Fibroblast of upper back skin (primary cell): ENCODE results near the gene STK38.
"Not testable (repeated sequence)": the region's sequence is repeated elsewhere in the genome, so short reads cannot be mapped to it uniquely, and the experiment has no call there.

ENCODE experiments used
- DNase-seq: peaks from one replicate; pipeline ENCODE4 v3.0.0-alpha.2; 2013

STK38 gene

GRCh38 chr6:36546920-36547645 is at the start of gene STK38:
STK38 (minus strand) TSS chr6:36547479; CDS start chr6:36540202, 7,277 bp downstream.
- DNase-seq, result peak; percentile 87

GRCh38 chr6:36596356-36596755 is 49.1 kb upstream of the STK38 start:
- DNase-seq, result peak; percentile 35

DNA sequence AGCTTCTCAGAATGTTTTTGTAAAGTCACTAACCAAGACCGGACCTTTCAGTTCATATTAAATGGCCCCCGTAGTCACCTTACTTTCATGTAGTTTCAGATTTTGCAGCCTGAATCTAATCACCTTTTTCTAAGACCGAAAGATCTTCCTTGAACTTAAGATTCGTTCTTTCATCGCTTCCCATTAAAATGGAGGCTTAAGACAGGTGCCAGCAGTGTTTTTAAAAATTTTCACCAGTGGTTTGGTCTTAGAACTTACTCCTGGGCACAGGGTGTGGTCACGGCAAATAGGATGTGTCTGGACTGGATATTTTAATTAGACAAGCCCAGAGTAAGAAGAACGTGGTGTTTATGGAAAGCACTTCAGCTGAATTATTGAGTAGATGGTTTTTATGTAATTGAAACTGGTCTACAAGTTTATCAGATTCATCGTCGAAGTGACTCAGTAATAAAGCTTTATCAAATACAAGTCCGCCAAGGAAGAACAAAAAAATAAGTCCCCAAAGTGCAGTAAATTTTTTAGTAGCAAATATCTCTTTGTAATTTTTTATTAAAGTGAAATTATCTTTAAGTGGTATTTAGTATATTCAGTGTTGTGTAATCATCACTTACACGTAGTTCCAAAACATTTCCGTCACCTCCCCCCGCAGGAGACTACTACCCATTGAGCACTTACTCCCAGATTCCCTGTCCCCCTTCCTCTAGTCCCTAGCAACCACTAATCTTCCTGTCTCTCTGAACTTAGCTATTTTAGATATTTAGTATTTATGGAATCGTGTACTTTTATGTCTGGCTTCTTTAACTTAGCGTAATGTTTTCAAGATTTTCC is 47.8 kb upstream of the STK38 start:
- DNase-seq, result peak; percentile 52

GRCh38 chr6:36594029-36594815 is 46.9 kb upstream of the STK38 start, which contains the start of gene SRSF3:
SRSF3 (plus strand) TSS chr6:36594362; CDS start chr6:36596763, 2,401 bp downstream.
- DNase-seq, result peak; percentile 98

DNA sequence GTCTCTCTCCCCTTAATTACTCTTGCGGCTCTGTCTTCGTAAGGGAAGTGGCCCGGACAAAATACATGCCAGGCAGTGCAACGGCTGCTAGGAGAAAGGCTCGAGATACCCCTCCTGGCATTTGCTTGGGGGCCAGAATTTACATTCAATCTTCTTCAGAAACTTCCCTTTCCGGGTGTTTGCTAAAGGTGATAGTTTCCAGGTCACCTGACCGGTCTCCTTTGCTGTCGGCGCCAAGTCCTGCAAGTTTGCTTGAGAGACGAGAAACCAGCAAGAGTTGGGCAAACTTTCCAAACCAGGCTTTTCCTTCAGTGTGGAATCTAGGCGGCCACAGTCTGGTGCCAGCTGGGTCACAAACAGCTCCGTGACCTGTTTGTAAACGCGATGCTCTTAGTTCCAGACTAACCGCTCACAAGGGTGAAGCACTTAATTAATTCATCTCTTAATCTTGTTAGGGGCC is 46.3 kb upstream of the STK38 start:
- peak; percentile 39 for DNase-seq

DNA sequence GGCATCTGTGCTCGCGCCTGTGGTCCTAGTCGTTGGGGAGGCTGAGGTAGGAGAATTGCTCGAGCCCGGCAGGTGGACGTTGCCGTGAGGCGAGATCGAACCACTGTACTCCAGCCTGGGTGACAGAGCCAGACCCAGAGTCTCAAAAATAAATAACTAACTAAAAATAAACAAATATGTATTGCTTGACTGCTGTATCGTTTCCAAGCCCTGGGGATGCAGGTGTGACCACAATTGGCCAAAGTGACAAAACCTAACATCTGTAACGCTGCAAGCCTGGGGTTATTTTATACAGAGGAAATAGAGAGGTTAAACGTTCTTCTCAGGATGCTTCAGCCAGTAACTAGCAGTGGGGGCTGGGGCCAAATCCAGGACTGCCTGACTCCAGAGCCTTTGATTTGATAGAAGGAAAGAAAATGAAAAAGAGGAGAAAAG is 45.0 kb upstream of the STK38 start:
- no peak for DNase-seq

- DNase-seq, result peak; percentile 84
Measured at GRCh38 chr6:36590237-36590636, 43.0 kb upstream of the STK38 start.

GRCh38 chr6:36589025-36589400 is 41.7 kb upstream of the STK38 start:
- not testable (repeated sequence) for DNase-seq

DNA sequence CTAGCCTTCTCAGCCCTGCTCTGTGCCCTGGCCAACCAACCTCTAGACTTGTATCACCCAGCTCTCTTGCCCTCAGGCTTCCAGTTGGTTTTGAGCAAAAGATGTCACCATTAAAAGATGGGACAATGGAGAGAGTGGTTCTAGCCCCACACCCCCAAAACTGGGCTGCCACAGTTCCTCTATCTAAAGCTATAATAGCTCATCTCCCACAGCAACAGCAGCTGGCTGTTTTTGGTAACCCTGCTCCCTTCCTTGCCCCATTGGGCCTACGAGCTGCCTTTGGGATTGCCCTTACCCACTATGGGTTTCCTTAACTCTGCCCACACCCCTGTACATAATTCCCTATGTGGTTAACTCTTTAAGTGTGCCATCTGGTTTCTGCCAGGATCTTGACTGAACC is 39.3 kb upstream of the STK38 start:
- DNase-seq, result no peak

DNA sequence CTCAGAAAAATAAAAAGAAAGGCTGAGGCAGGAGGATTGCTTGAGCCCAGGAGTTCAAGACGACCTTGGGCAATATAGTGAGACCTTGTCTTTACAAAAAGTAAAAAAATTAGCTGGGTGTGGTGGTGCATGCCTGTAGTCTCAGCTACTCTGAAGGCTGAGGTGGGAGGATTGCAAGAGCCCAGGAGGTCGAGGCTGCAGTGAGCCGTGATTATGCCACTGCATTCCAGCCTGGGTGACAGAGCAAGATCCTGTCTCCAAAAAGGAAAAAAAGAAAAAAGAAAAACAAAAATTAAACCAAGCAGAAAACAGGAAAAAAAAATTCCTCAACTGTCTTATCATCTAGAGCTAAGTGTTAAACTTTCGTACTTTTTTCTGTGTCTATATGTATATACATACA is 34.4 kb upstream of the STK38 start:
- no peak for DNase-seq

DNA sequence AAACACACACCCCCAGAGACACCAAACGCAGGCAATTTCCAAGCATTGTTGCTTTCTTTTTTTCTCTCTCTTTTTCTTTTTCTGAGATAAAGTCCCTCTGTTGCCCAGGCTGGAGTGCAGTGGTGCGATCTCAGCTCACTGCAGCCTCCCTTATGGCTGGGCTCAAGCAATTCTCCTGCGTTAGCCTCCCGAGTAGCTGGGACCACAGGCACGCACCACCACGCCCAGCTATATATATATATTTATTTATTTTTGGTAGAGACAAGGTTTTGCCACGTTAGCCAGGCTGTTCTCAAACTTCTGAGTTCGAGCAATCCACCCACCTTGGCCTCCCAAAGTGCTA is 32.9 kb upstream of the STK38 start:
- no peak for DNase-seq

DNA sequence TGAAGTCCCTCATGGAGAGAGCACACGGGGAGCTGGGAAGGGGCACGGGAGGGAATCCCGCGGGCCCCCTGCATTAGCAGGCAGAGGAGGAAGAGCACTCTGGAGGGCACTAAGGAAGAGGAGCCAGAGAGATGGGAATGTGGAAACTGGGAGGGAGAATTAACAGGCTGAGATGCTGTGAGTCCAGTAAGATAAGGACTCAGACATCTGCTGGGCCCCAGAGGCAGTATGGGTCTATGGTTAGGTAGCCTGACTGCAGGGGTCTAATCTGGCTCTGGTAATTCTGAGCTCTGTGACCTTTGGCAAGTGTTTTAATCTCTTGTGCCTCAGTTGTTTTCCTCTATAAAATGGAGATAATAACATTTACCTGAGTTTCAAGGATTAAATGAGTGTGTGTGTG is 31.2 kb upstream of the STK38 start:
- DNase-seq, result no peak

- DNase-seq, result no peak
Measured at GRCh38 chr6:36578030-36578429, 30.8 kb upstream of the STK38 start.

- DNase-seq, result peak; percentile 93
Measured at GRCh38 chr6:36577301-36577700, 30.0 kb upstream of the STK38 start.

DNA sequence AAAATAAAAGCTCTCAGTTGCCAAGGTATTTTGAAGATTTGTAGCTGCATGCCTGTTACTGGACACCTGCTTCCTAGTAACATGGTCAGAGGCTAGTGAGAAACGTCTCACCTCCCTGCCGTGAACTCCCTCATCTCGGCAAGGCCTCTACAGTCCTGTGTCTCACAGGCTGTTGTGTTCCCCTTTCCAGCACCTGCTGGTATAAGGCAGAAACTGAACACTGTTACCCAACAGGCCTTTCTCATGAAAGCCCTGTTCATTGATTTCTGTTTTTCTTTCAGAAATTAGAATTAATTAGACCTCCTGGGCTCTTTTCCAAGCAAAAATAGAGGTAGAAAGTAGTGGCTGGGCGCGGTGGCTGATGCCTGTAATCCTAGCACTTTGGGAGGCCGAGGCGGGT is 29.3 kb upstream of the STK38 start:
- no peak for DNase-seq

GRCh38 chr6:36574679-36575078 is 27.4 kb upstream of the STK38 start:
- DNase-seq, result no peak

DNA sequence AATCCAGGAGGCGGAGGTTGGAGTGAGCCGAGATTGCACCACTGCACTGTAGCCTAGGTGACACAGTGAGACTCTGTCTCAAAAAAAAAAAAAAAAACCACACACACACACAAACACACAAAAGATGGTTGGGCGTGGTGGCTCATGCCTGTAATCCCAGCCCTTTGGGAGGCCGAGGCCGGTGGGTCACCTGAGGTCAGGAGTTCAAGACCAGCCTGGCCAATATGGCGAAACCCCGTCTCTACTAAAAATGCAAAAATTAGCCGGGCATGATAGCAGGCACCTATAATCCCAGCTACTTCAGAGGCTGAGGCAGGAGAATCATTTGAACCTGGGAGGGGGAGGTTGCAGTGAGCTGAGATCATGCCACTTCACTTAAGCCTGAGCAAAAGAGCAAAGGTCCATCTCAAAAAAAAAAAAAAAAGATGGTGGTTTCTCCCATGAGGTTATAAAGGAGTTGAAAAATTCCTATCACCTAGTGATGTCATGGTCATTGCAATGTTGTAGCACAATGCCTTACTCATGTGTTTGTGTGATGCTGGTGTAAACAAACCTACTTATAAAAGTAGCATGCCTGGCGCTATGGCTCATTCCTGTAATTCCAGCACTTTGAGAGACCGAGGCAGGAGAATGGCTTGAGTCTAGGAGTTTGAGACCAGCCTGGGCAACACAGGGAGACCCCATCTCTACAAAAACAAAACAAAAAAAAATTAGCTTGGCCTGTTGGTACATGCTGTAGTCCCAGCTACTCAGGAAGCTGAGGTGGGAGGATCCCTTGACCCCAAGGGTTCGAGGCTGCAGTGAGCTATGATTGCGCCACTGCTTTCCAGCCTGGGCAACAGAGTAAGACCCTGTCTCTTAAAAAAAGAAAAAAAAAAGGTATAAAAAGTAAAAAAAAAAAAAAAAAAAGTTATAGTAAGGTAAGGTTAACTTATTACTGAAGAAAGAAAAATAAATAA is 25.4 kb upstream of the STK38 start:
- not testable (repeated sequence) for DNase-seq

GRCh38 chr6:36571122-36572043 is 24.1 kb upstream of the STK38 start:
- DNase-seq, result no peak

GRCh38 chr6:36570264-36570663 is 23.0 kb upstream of the STK38 start:
- no peak for DNase-seq

GRCh38 chr6:36566418-36566905 is 19.2 kb upstream of the STK38 start:
- DNase-seq, result no peak

DNA sequence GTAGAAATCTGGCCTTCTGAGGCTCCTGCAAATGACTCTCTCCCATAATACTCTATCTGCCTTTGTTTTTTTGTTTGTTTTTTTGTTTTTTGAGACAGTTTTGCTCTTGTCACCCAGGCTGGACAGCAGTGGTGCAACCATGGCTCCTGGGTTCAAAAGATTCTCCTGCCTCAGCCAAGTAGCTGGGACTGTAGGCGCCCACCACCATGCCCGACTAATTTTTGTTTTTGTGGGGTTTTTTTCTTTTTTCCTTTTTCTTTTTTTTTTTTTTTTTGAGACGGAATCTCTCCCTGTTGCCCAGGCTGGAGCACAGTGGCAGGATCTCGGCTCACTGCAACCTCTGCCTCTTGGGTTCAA is 16.6 kb upstream of the STK38 start:
- DNase-seq, result no peak
